HepG2 (cell line): ENCODE measurements around the gene ATAD3A. TPM values are rescaled to one million over a fixed set of nuclear protein-coding genes. Genes with fewer than 3 reads are reported as not detected.

Source experiments
- AFF4 ChIP-seq: sonication (generic); formaldehyde crosslinking; IDR thresholded peaks from 2 replicates; pipeline ENCODE4 v1.4.0; 2020; ENCODE audit warnings: missing genetic modification reagents
- AGO2 ChIP-seq: fragments of 200-400 bp; formaldehyde crosslinking; optimal IDR thresholded peaks from 2 replicates; pipeline ENCODE3; 2017; ENCODE audit warnings: mild to moderate bottlenecking, low read depth, low read length, moderate library complexity
- KAT8 ChIP-seq: IDR thresholded peaks from 2 replicates; pipeline ENCODE4 v1.6.1; 2016; ENCODE audit warnings: missing genetic modification reagents, missing compliant biosample characterization
- LCORL ChIP-seq, 2 experiments: fragments of 450-650 bp in 1 of 2; sonication (generic) in 1 of 2; formaldehyde crosslinking in 1 of 2; IDR thresholded peaks; 2 replicates each; pipeline versions ENCODE4 v1.5.0 to v1.6.1; 2017 to 2020; ENCODE audit warnings: antibody characterized with exemption in 1 of 2, missing genetic modification reagents in 1 of 2
- MTA1 ChIP-seq: sonication (generic); formaldehyde crosslinking; IDR thresholded peaks from 2 replicates; pipeline ENCODE4 v1.4.0; 2020; ENCODE audit warnings: missing genetic modification reagents, mild to moderate bottlenecking, borderline replicate concordance
- MYPOP ChIP-seq: sonication (generic); formaldehyde crosslinking; IDR thresholded peaks from 2 replicates; pipeline ENCODE4 v1.8.1; 2023; ENCODE audit warnings: mild to moderate bottlenecking, moderate library complexity, missing genetic modification reagents
- PAXIP1 ChIP-seq: sonication (generic); formaldehyde crosslinking; conservative IDR thresholded peaks from 2 replicates; pipeline ENCODE4 v1.4.0; 2020; ENCODE audit warnings: mild to moderate bottlenecking, missing genetic modification reagents, moderate library complexity
- SAP130 ChIP-seq: IDR thresholded peaks from 2 replicates; pipeline ENCODE4 v1.6.1; 2016; ENCODE audit warnings: low read depth
- SRSF4 ChIP-seq: fragments of 200-400 bp; formaldehyde crosslinking; IDR thresholded peaks from one replicate; pipeline ENCODE4 v1.6.1; 2018; ENCODE audit warnings: mild to moderate bottlenecking, low read depth, low read length, moderate library complexity; ENCODE audit not compliant: poor library complexity, severe bottlenecking
- TFAP4 ChIP-seq: sonication (generic); IDR thresholded peaks from 2 replicates; pipeline ENCODE4 v1.6.1; 2016; ENCODE audit warnings: low read depth, borderline replicate concordance
- TFDP2 ChIP-seq: sonication (generic); formaldehyde crosslinking; IDR thresholded peaks from 2 replicates; pipeline ENCODE4 v1.4.0; 2020; ENCODE audit warnings: missing genetic modification reagents
- TSC22D2 ChIP-seq: sonication (generic); formaldehyde crosslinking; IDR thresholded peaks from 2 replicates; pipeline ENCODE4 v1.5.1; 2020; ENCODE audit warnings: missing genetic modification reagents, mild to moderate bottlenecking, borderline replicate concordance
- ZBTB14 ChIP-seq: sonication (generic); formaldehyde crosslinking; IDR thresholded peaks from 2 replicates; pipeline ENCODE4 v1.4.0; 2020; ENCODE audit warnings: missing genetic modification reagents
- ZC3H13 ChIP-seq: sonication (generic); formaldehyde crosslinking; IDR thresholded peaks from 2 replicates; pipeline ENCODE4 v1.8.1; 2023; ENCODE audit warnings: mild to moderate bottlenecking, missing genetic modification reagents, moderate library complexity
- ZMYM2 ChIP-seq: sonication (generic); formaldehyde crosslinking; IDR thresholded peaks from 2 replicates; pipeline ENCODE4 v1.8.0; 2022; ENCODE audit warnings: mild to moderate bottlenecking, missing genetic modification reagents
- ZNF580 ChIP-seq: IDR thresholded peaks from 2 replicates; pipeline ENCODE4 v1.6.1; 2016; ENCODE audit warnings: low read depth, borderline replicate concordance
- polyA plus RNA-seq, 8 experiments: library from polyadenylated mRNA; depleted of rRNA in 3 of 8; stranded (reverse) in 7 of 8; unstranded in 1 of 8; fragments of >200 nt; fragmentation: Illumina TruSeq in 4 of 8; extraction: Trizol in 4 of 8; gene quantifications; 2 replicates each; pipeline versions ENCODE4 v1.2.1 to v1.2.3, GENCODE V29; 2011 to 2016; ENCODE audit warnings: low read depth in 4 of 8, missing spikeins in 1 of 8, mixed read lengths in 1 of 8; ENCODE audit not compliant: insufficient read depth in 1 of 8
- total RNA-seq, 5 experiments: library from RNA; depleted of rRNA; stranded (reverse); fragments of >200 nt; fragmentation: Illumina TruSeq; extraction: Trizol; gene quantifications; 2 replicates each; pipeline ENCODE4 v1.2.3, GENCODE V29; 2016; ENCODE audit warnings: low read depth in 1 of 5

Gene ATAD3A
- total and polyA plus RNA-seq, 2 of the 13 experiments (the other 11 are each of a cell fraction or from before 2014, with no cell fraction given), result 10.6 to 49.0 TPM

GRCh38 chr1:1577367-1578011 is 65.5 kb downstream of the ATAD3A start (continued):
- TF ChIP-seq MYPOP (CRISPR knock-in tag), result no peak
- TF ChIP-seq LCORL (IDR thresholded peaks at IDR 0.05), result no peak
- TF ChIP-seq LCORL (CRISPR knock-in tag; IDR thresholded peaks at IDR 0.05), result no peak
- TF ChIP-seq ZBTB14 (CRISPR knock-in tag), result no peak
- no peak for TF ChIP-seq ZC3H13 (CRISPR knock-in tag)
- no peak for TF ChIP-seq ZMYM2
- peak; percentile 60; the same call in 1 of the 2 replicates for TF ChIP-seq TFAP4
- TF ChIP-seq MTA1 (CRISPR knock-in tag), result peak; percentile 30; the same call in 1 of the 2 replicates
- TF ChIP-seq TFDP2, result no peak
- no peak for TF ChIP-seq AFF4
- TF ChIP-seq KAT8 (CRISPR knock-in tag), result no peak
- TF ChIP-seq SAP130, result peak; percentile 24; the same call in 1 of the 2 replicates
- peak; percentile 29 for TF ChIP-seq AGO2
- TF ChIP-seq PAXIP1, result peak; percentile 36
- TF ChIP-seq SRSF4, result no peak
- no peak for TF ChIP-seq TSC22D2 (CRISPR knock-in tag)
- TF ChIP-seq ZNF580 (CRISPR knock-in tag), result no peak
